ENCODE data around the gene GMNC.

GRCh38 chr3:190849607-190850006, 12.9 kb downstream of the GMNC start:
- TF ChIP-seq CTCF (IDR thresholded peaks at IDR 0.05) = no peak
- TF ChIP-seq POLR2A (IDR thresholded peaks at IDR 0.05) = no peak

Data from heart left ventricle (tissue), 13 donors.